DMS53 (cell line): Measurements from ENCODE around the gene STIM1.
"Not testable (repeated sequence)": the region's sequence is repeated elsewhere in the genome, so short reads cannot be mapped to it uniquely, and the experiment has no call there.

Experiments used
- DNase-seq: peaks from one replicate; lab custom pipeline; 2025; lab: John Stamatoyannopoulos, UW

Gene STIM1

DNA sequence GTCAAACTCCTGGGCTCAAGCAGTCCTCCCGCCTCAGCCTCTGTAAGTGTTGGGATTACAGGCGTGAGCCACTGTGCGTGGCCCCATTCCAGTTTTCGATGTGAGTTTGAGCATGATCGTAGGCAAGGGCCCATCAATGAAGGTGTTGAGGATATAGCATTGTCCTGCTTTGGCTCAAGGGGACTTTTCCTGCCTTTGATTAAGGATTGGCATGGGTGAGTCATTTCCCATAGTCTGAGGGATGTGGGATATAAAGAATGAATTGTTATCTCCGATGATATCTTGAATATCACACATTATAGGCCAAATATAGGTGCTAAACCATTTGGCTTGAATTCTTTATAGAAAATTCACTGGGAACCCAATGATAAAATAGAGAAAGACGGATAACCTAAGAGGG, 30.4 kb downstream of the STIM1 start:
- DNase-seq: peak; percentile 88

GRCh38 chr11:3886985-3887384, 31.5 kb downstream of the STIM1 start:
- DNase-seq: no peak

GRCh38 chr11:3888876-3889275, 33.4 kb downstream of the STIM1 start:
- DNase-seq: peak; percentile 15

GRCh38 chr11:3890014-3890413, 34.5 kb downstream of the STIM1 start:
- no peak for DNase-seq

GRCh38 chr11:3890806-3891205, 35.3 kb downstream of the STIM1 start:
- no peak for DNase-seq

GRCh38 chr11:3891751-3892150, 36.3 kb downstream of the STIM1 start:
- no peak for DNase-seq

GRCh38 chr11:3892156-3892555, 36.7 kb downstream of the STIM1 start:
- no peak for DNase-seq

GRCh38 chr11:3893311-3893710, 37.8 kb downstream of the STIM1 start:
- no peak for DNase-seq

- DNase-seq: no peak
These were observed 38.8 kb downstream of the STIM1 start for GRCh38 chr11:3894128-3894731.

GRCh38 chr11:3896644-3897043, 41.2 kb downstream of the STIM1 start:
- DNase-seq: no peak

DNA sequence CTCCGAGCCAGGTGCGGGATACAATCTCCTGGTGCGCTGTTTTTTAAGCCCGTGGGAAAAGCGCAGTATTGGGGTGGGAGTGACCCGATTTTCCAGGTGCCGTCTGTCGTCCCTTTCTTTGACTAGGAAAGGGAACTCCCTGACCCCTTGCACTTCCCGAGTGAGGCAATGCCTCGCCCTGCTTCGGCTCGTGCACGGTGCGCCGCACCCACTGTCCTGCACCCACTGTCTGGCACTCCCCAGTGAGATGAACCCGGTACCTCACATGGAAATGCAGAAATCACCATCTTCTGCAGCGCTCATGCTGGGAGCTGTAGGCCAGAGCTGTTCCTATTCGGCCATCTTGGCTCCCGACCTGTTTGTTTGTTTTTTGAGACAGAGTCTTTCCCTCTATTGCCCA, 44.8 kb downstream of the STIM1 start:
- DNase-seq: not testable (repeated sequence)

DNA sequence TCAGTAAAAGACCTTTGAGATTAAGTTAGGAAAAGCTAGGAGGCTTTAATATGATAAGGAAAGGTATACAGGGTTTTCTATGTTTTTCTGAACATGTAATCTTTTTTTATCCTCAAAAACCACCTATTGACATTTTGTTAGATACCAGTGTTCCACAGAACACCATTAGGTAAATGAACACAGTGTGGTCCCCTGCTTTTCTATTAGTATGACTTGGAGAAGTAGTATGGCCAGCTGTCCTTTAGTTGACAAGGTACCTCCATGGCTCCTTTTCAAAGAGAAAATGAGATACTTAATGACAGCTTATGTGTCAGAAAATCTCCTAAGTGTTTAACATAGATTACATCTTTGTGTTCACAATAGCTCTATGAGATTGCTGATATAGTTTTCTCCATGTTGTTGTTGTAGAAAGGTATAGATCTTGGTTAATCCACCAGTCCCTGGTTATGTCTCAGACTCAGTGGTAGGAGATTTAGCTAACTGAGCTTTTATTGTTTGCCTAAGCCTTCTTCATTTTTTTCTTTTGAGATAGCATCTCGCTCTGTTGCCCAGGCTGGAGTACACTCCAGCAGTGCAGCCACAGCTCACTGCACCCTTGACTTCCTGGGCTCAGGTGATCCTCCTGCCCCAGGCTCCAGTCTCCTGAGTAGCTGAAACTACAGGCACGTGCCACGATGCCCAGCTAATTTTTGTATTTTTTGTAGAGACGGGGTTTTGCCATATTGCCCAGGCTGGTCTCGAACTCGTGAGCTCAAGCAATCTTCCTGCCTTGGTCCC, 46.0 kb downstream of the STIM1 start:
- no peak for DNase-seq

DNA sequence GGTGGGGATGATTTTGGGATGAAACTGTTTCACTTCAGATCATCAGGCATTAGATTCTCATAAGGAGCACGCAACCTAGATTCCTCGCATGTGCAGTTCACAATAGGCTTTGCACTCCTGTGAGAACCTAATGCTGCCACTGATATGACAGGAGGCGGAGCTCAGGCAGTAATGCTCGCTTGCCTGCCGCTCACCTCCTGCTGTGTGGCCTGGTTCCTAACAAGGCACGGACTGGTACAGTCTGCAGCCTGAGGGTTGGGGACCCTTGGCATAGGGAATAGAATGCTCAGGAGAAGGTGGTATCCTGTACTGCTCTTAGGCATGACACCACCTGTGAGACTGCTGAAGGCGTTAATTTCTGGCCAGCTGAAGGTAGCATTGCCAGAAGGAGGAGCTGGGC, 47.0 kb downstream of the STIM1 start:
- no peak for DNase-seq

GRCh38 chr11:3903207-3903896, 47.9 kb downstream of the STIM1 start:
- no peak for DNase-seq

DNA sequence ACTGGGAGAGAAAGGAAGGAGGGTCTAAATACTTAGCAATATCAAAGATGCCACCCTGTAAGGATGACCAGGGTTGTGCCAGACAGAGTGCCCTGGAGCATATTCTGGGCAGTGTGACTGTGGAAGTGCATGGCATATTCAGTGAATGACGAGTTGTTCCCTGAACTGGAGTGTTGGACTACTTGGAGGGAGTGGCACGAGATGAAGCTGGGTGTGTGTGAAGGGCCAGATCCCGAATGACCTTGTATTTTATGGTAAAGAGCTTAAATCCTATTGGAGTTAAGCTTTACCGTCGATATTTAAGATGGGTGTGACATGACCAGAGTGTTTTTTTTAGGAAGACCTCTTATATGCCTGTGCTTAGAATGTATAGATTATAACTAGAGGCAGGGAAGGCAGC, 48.8 kb downstream of the STIM1 start:
- no peak for DNase-seq

- DNase-seq: peak; percentile 54
These were observed 49.9 kb downstream of the STIM1 start for GRCh38 chr11:3905080-3905953.

DNA sequence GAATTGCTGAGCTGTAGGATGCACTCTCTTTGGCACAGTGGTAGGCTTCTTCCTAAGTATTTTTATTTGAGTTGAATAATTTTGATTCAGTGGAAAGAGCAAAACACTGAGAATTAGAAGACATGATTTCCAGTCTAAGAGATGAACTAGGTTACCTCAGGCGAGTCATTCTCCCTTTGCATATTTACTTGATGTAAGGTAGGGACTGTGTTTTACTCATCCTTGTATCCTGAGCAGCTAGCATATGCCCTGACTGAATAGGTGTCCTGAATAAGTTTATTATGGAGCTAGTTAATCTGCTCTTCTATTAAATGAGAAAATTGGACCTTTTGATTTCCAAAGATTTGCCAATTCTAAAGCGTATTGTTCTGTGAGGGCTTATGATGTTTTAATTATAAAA, 50.7 kb downstream of the STIM1 start:
- no peak for DNase-seq

GRCh38 chr11:3907590-3907989, 52.1 kb downstream of the STIM1 start:
- DNase-seq: no peak

GRCh38 chr11:3909901-3910300, 54.4 kb downstream of the STIM1 start:
- DNase-seq: no peak

GRCh38 chr11:3911908-3912505, 56.5 kb downstream of the STIM1 start:
- no peak for DNase-seq

- no peak for DNase-seq
These were observed 58.5 kb downstream of the STIM1 start for GRCh38 chr11:3913921-3914320.

DNA sequence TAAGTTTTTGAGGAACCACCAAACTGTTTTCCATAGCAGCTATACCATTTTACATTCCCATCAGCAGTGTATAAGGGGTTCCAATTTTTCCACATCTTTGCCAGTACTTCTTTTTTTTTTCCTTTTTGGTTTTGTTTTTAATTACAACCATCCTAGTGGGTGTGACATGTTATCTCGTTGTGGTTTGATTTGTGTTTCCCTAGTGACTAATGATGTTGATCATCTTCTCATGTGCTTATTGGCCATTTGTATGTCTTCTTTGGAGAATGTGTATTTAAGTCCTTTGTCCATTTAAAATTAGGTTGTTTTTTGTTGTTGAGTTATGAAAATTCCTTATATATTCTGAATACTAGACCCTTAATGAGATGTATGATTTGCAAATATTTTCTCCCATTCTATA, 59.3 kb downstream of the STIM1 start:
- no peak for DNase-seq
